HG02970 (cell line): ENCODE data around the gene HCK.
"Not testable (repeated sequence)": the region's sequence is repeated elsewhere in the genome, so short reads cannot be mapped to it uniquely, and the experiment has no call there.

ENCODE experiments used
- ATAC-seq: cut with Tn5 transposase; IDR thresholded peaks from one replicate; pipeline ENCODE4 v1.9.1; 2021; ENCODE audit warnings: mild to moderate bottlenecking, moderate library complexity, moderate number of reproducible peaks; ENCODE audit not compliant: unreplicated experiment, low FRiP score

HCK gene

GRCh38 chr20:32028647-32029372 lies 23.2 kb upstream of the HCK start:
- ATAC-seq = no peak

- no peak for ATAC-seq
These were observed 22.5 kb upstream of the HCK start for GRCh38 chr20:32029561-32029960.

- ATAC-seq = no peak
These were observed 20.8 kb upstream of the HCK start for GRCh38 chr20:32031007-32031958.

GRCh38 chr20:32033316-32033715 lies 18.7 kb upstream of the HCK start:
- no peak for ATAC-seq

GRCh38 chr20:32033721-32034120 lies 18.3 kb upstream of the HCK start:
- not testable (repeated sequence) for ATAC-seq

GRCh38 chr20:32034581-32035425 lies 17.2 kb upstream of the HCK start:
- no peak for ATAC-seq

GRCh38 chr20:32035426-32035779 lies 16.6 kb upstream of the HCK start:
- no peak for ATAC-seq

GRCh38 chr20:32036252-32036651 lies 15.8 kb upstream of the HCK start:
- ATAC-seq = no peak

GRCh38 chr20:32036716-32037485 lies 15.1 kb upstream of the HCK start:
- ATAC-seq = no peak

- no peak for ATAC-seq
These were observed 14.1 kb upstream of the HCK start for GRCh38 chr20:32037929-32038328.

GRCh38 chr20:32040142-32040953 lies 11.7 kb upstream of the HCK start:
- no peak for ATAC-seq

GRCh38 chr20:32045999-32046398 lies 6.0 kb upstream of the HCK start:
- no peak for ATAC-seq

- no peak for ATAC-seq
These were observed 1.7 kb upstream of the HCK start for GRCh38 chr20:32050324-32050841.

GRCh38 chr20:32050851-32051556 lies 1.0 kb upstream of the HCK start:
- ATAC-seq = no peak

- no peak for ATAC-seq
These were observed 337 bp upstream of the HCK start for GRCh38 chr20:32051720-32052089.

GRCh38 chr20:32052778-32053362 lies 828 bp downstream of the HCK start:
- no peak for ATAC-seq

- ATAC-seq = no peak
These were observed 1.6 kb downstream of the HCK start for GRCh38 chr20:32053648-32054047.
